ENCODE data around the gene NPAS1. TPM values are rescaled to one million over a fixed set of nuclear protein-coding genes. Genes with fewer than 3 reads are reported as not detected.

NPAS1 gene
- total RNA-seq, 1 experiment from 2014 or later: 1.4 TPM

DNA sequence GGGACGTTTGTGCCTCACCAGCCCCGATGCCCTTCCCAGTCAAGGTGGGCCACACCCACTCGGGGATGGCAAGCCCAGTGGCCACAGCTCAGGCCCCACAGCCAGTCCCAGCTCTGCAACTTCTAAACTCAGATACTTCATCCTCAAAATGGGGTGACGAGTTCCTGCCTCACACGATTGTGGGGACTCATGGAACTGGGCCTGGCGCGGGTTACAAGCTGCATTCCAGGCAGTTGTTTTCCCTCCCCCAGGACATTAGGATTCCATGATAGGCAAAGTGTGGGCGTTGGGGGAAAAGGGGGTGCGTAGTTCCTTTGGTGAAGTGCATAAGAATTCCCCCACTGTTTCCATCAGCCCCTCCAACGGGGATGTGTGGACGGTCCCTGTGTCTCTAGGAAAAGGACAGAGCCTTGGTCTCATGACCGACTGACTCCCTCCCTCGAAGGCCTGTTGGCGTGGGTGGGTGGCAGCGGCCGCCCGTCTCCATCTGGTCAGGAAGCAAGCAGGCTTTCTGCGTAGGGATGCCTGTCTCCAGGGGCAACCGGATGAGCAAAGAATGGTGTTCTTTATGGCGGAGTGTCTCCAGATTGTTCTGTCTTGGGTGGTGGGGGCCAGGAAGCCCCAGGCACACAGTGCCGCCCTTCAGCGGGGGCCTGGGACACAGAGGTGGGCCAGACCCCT lies 21.1 kb upstream of the NPAS1 start:
- Histone ChIP-seq H2AFZ (no peak overlapping the region), H4K20me1 (ENCODE audit: insufficient read depth) (no peaks in the 10 kb centered on the region), H3K27ac (no peak overlapping the region), H3F3A (ENCODE audit: insufficient read depth, low read depth) (peaks cover 4% of the 10 kb centered on the region; the same call in 1 of the 2 replicates), H3K4me1 (replicated peaks; ENCODE audit: insufficient read depth) (no peaks in the 10 kb centered on the region), H3K9me3 (ENCODE audit: insufficient read depth, low read depth) (no peaks in the 10 kb centered on the region), H3K79me2 (ENCODE audit: low read depth) (no peaks in the 10 kb centered on the region), H3K9me2 (ENCODE audit: insufficient read depth) (no peaks in the 10 kb centered on the region), H3K4me3 (no peak overlapping the region), H3K4me2 (no peak overlapping the region), H3K36me3 (ENCODE audit: low read depth) (no peaks in the 10 kb centered on the region), H3K27me3 (ENCODE audit: insufficient read depth, low read depth) (no peaks in the 10 kb centered on the region)
- ChIA-PET CTCF (no interaction called here), POLR2A (ENCODE audit: unreplicated experiment) (no interaction called here)
- peak in 1 of 2 experiments; percentile 15 for DNase-seq
- intact Hi-C loops (cut with micrococcal nuclease; ENCODE audit: unreplicated experiment): loop anchor here (10.0 kb wide), 1 partner anchor 244 kb away; no protein-coding TSS in a partner anchor
- TF ChIP-seq CTCF (conservative IDR thresholded peaks at IDR 0.05) (no peak), EZH2 (IDR thresholded peaks at IDR 0.05; ENCODE audit: low read depth) (no peak)
- no TSS peak for BruUV-seq (replicated peaks)

DNA sequence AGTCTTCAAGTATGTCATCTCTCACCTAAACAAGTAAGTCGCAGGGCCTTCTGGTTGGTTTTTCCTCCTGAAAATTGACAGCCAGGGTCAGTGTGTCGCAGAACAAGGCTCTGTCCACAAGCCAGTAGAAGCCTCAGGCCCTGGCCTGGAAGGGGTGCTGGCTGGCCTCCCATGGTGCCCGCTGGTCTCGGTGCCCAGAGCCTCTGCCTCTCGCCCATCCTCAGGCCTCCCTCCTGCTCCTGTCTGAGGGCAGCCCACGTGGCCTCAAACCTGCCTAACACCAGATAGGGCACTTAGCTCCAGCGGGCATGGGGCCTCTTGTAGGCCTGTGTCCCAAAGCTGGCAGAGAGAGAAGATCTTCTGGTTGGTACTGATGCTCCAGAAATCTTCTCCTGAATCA lies 20.3 kb upstream of the NPAS1 start:
- H3F3A ChIP-seq (ENCODE audit: insufficient read depth, low read depth): peaks cover 4% of the 10 kb centered on the region; the same call in 1 of the 2 replicates
- no peak overlapping the region for H3K4me2 ChIP-seq
- DNase-seq: no peak
- H3K27ac ChIP-seq: no peak overlapping the region
- no peaks in the 10 kb centered on the region for H3K9me3 ChIP-seq (ENCODE audit: insufficient read depth, low read depth)
- H2AFZ ChIP-seq: no peak overlapping the region
- BruUV-seq (replicated peaks): no TSS peak
- intact Hi-C loops (cut with micrococcal nuclease; ENCODE audit: unreplicated experiment): loop anchor here (10.0 kb wide), 1 partner anchor 245 kb away; no protein-coding TSS in a partner anchor
- POLR2A ChIA-PET (ENCODE audit: unreplicated experiment): no interaction called here
- H3K27me3 ChIP-seq (ENCODE audit: insufficient read depth, low read depth): no peaks in the 10 kb centered on the region
- TF ChIP-seq CTCF (conservative IDR thresholded peaks at IDR 0.05) (no peak), EZH2 (IDR thresholded peaks at IDR 0.05; ENCODE audit: low read depth) (no peak)
- no peaks in the 10 kb centered on the region for H3K9me2 ChIP-seq (ENCODE audit: insufficient read depth)
- H4K20me1 ChIP-seq (ENCODE audit: insufficient read depth): no peaks in the 10 kb centered on the region
- H3K79me2 ChIP-seq (ENCODE audit: low read depth): no peaks in the 10 kb centered on the region
- no peaks in the 10 kb centered on the region for H3K36me3 ChIP-seq (ENCODE audit: low read depth)
- CTCF ChIA-PET: no interaction called here
- H3K4me1 ChIP-seq (replicated peaks; ENCODE audit: insufficient read depth): no peaks in the 10 kb centered on the region
- no peak overlapping the region for H3K4me3 ChIP-seq

DNA sequence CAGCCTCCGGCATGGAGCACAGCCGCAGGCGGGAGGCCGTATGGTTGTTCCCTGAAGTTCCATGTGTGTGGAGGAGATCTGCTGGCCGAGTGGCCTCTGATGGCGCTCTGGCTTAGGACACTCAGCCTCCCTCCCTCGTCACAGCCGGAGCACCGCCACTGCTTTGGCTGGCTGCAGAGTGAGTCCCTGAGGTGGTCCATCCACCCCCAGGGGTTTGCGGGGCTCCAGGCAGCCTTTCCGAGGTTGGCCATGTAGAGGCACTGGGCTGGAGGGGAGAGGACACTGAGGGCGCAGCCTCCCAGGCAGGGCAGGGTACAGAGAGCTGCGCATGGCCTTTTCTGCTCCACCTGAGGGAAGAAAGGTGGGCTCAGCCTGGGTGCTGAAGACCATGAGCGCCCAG lies 19.8 kb upstream of the NPAS1 start:
- intact Hi-C loops (cut with micrococcal nuclease; ENCODE audit: unreplicated experiment): loop anchor here (10.0 kb wide), 1 partner anchor 245 kb away; no protein-coding TSS in a partner anchor
- CTCF ChIA-PET: no interaction called here
- POLR2A ChIA-PET (ENCODE audit: unreplicated experiment): no interaction called here
- no peak overlapping the region for H3K4me2 ChIP-seq
- no peaks in the 10 kb centered on the region for H3K4me1 ChIP-seq (replicated peaks; ENCODE audit: insufficient read depth)
- no peaks in the 10 kb centered on the region for H3K9me3 ChIP-seq (ENCODE audit: insufficient read depth, low read depth)
- no peaks in the 10 kb centered on the region for H4K20me1 ChIP-seq (ENCODE audit: insufficient read depth)
- peaks cover 7% of the 10 kb centered on the region; the same call in 1 of the 2 replicates for H3F3A ChIP-seq (ENCODE audit: insufficient read depth, low read depth)
- H3K27ac ChIP-seq: no peak overlapping the region
- no peaks in the 10 kb centered on the region for H3K27me3 ChIP-seq (ENCODE audit: insufficient read depth, low read depth)
- no peak overlapping the region for H3K4me3 ChIP-seq
- H3K36me3 ChIP-seq (ENCODE audit: low read depth): no peaks in the 10 kb centered on the region
- no peak overlapping the region for H2AFZ ChIP-seq
- H3K79me2 ChIP-seq (ENCODE audit: low read depth): no peaks in the 10 kb centered on the region
- TF ChIP-seq EZH2 (IDR thresholded peaks at IDR 0.05; ENCODE audit: low read depth): no peak
- TF ChIP-seq CTCF (conservative IDR thresholded peaks at IDR 0.05): no peak
- BruUV-seq (replicated peaks): no TSS peak
- DNase-seq: no peak
- H3K9me2 ChIP-seq (ENCODE audit: insufficient read depth): no peaks in the 10 kb centered on the region

Measured in PC-9 (cell line).